Activated CD8-positive, alpha-beta memory T cell treated with anti-CD3 and anti-CD28 coated beads, Interleukin-2, amount 10 ng/mL, durations not matched to agents 7 days and 5 days (primary cell): ENCODE results near the gene OR5J2. TPM values are rescaled to one million over a fixed set of nuclear protein-coding genes. Genes with fewer than 3 reads are reported as not detected.
"Not testable (repeated sequence)": the region's sequence is repeated elsewhere in the genome, so short reads cannot be mapped to it uniquely, and the experiment has no call there.

Experiments
- ATAC-seq: fragments of 150-1000 bp; cut with Tn5 transposase; one replicate; pipeline ENCODE4 v1.10.0; 2021; ENCODE audit warnings: moderate library complexity
- CTCF ChIA-PET: fragments of 350-600 bp; sonication (Branson Sonifier 250); formaldehyde crosslinking; loops from one replicate; lab custom pipeline; 2021; ENCODE audit warnings: antibody characterized with exemption; lab: Charles Lee
- DNase-seq: peaks from one replicate; pipeline ENCODE4 v3.0.0-alpha.2; 2020
- H3K27ac Mint-ChIP-seq: one replicate; pipeline ENCODE4 v1.8.0; 2021; ENCODE audit warnings: mild to moderate bottlenecking, mixed read lengths
- H3K27me3 Mint-ChIP-seq: one replicate; pipeline ENCODE4 v1.8.0; 2021; ENCODE audit warnings: mixed read lengths
- H3K36me3 Mint-ChIP-seq: one replicate; pipeline ENCODE4 v1.8.0; 2021; ENCODE audit warnings: mild to moderate bottlenecking, mixed read lengths
- H3K4me1 Mint-ChIP-seq: one replicate; pipeline ENCODE4 v1.8.0; 2021; ENCODE audit warnings: mixed read lengths
- H3K4me3 Mint-ChIP-seq: one replicate; pipeline ENCODE4 v1.8.0; 2021; ENCODE audit warnings: mild to moderate bottlenecking, moderate library complexity, mixed read lengths
- H3K9me3 Mint-ChIP-seq: one replicate; pipeline ENCODE4 v1.8.0; 2022; ENCODE audit warnings: low read depth, mixed read lengths
- total RNA-seq, 2 experiments: library from RNA; stranded (reverse); gene quantifications; one replicate each; pipeline ENCODE4 v1.2.3, GENCODE V29; 2021

The OR5J2 gene
- total RNA-seq = not detected

GRCh38 chr11:56176318-56176717 lies at the start of gene OR5J2:
Gene OR5J2 (plus strand): TSS chr11:56176618. CDS start chr11:56176618, 0 bp downstream.
- CTCF ChIA-PET = no interaction called here
- ATAC-seq = no peak

GRCh38 chr11:56140151-56140661 lies 36.2 kb upstream of the OR5J2 start, which contains the start of gene OR8J3:
Gene OR8J3 (minus strand): TSS chr11:56140201. CDS start chr11:56137718, 2,483 bp downstream.
- Mint-ChIP-seq H3K9me3 (peaks cover 5% of the 10 kb centered on the region), H3K27me3 (no peaks in the 10 kb centered on the region), H3K4me3 (no peak within 1 kb of the TSS), H3K36me3 (no peaks in the 10 kb centered on the region), H3K27ac (no peak within 1 kb of the TSS), H3K4me1 (no peaks in the 10 kb centered on the region)
- CTCF ChIA-PET = no interaction called here
- ATAC-seq (no peak), DNase-seq (no peak)

More at GRCh38 chr11:56176318-56176717, at the start of gene OR5J2:
- H3K36me3 Mint-ChIP-seq = no peaks in the 10 kb centered on the region
- H3K9me3 Mint-ChIP-seq = peaks cover 13% of the 10 kb centered on the region
- DNase-seq = no peak
- H3K4me3 Mint-ChIP-seq = no peak within 1 kb of the TSS
- H3K27ac Mint-ChIP-seq = no peak within 1 kb of the TSS
- no peaks in the 10 kb centered on the region for H3K4me1 Mint-ChIP-seq
- H3K27me3 Mint-ChIP-seq = no peaks in the 10 kb centered on the region

GRCh38 chr11:56143681-56144080 lies 32.7 kb upstream of the OR5J2 start:
- CTCF ChIA-PET, ATAC-seq, H3K4me1 Mint-ChIP-seq: not testable (repeated sequence)

GRCh38 chr11:56151376-56151775 lies 25.0 kb upstream of the OR5J2 start:
- H3K27me3 Mint-ChIP-seq = no peaks in the 10 kb centered on the region
- no peak for DNase-seq
- CTCF ChIA-PET = no interaction called here
- no peaks in the 10 kb centered on the region for H3K36me3 Mint-ChIP-seq
- no peaks in the 10 kb centered on the region for H3K4me1 Mint-ChIP-seq
- no peak overlapping the region for H3K27ac Mint-ChIP-seq
- ATAC-seq = no peak
- peaks cover 14% of the 10 kb centered on the region for H3K9me3 Mint-ChIP-seq
- H3K4me3 Mint-ChIP-seq = no peak overlapping the region

More at GRCh38 chr11:56143681-56144080, 32.7 kb upstream of the OR5J2 start:
- not testable (repeated sequence) for H3K4me3 Mint-ChIP-seq, H3K36me3 Mint-ChIP-seq, H3K27ac Mint-ChIP-seq, DNase-seq, H3K9me3 Mint-ChIP-seq, H3K27me3 Mint-ChIP-seq

GRCh38 chr11:56152333-56152732 lies 24.1 kb upstream of the OR5J2 start:
- no peak overlapping the region for H3K27ac Mint-ChIP-seq
- no peaks in the 10 kb centered on the region for H3K36me3 Mint-ChIP-seq
- H3K27me3 Mint-ChIP-seq = no peaks in the 10 kb centered on the region
- DNase-seq (no peak), ATAC-seq (no peak)
- no peaks in the 10 kb centered on the region for H3K4me1 Mint-ChIP-seq
- H3K4me3 Mint-ChIP-seq = no peak overlapping the region
- peaks cover 14% of the 10 kb centered on the region for H3K9me3 Mint-ChIP-seq
- CTCF ChIA-PET = no interaction called here

GRCh38 chr11:56160217-56160616 lies 16.2 kb upstream of the OR5J2 start, which contains the start of gene OR8K5:
Gene OR8K5 (minus strand): TSS chr11:56160317. CDS start chr11:56160317, 0 bp downstream.
- Mint-ChIP-seq H3K27me3 (no peaks in the 10 kb centered on the region), H3K27ac (no peak within 1 kb of the TSS), H3K4me1 (no peaks in the 10 kb centered on the region), H3K9me3 (peaks cover 8% of the 10 kb centered on the region), H3K36me3 (no peaks in the 10 kb centered on the region), H3K4me3 (no peak within 1 kb of the TSS)
- DNase-seq (no peak), ATAC-seq (no peak)
- CTCF ChIA-PET = no interaction called here

GRCh38 chr11:56163804-56164203 lies 12.6 kb upstream of the OR5J2 start:
- DNase-seq (no peak), ATAC-seq (no peak)
- Mint-ChIP-seq H3K36me3 (no peaks in the 10 kb centered on the region), H3K4me1 (no peaks in the 10 kb centered on the region), H3K27ac (no peak overlapping the region), H3K4me3 (no peak overlapping the region), H3K27me3 (no peaks in the 10 kb centered on the region), H3K9me3 (peaks cover 5% of the 10 kb centered on the region)
- CTCF ChIA-PET = no interaction called here

GRCh38 chr11:56172256-56172830 lies 4.1 kb upstream of the OR5J2 start:
- no peak overlapping the region for H3K4me3 Mint-ChIP-seq
- H3K4me1 Mint-ChIP-seq = no peaks in the 10 kb centered on the region
- peaks cover 18% of the 10 kb centered on the region for H3K9me3 Mint-ChIP-seq
- CTCF ChIA-PET = no interaction called here
- no peak for DNase-seq
- ATAC-seq = no peak
- no peaks in the 10 kb centered on the region for H3K27me3 Mint-ChIP-seq
- H3K36me3 Mint-ChIP-seq = no peaks in the 10 kb centered on the region
- H3K27ac Mint-ChIP-seq = no peak overlapping the region

- H3K27ac Mint-ChIP-seq = no peak overlapping the region
- DNase-seq (no peak), ATAC-seq (no peak)
- H3K4me3 Mint-ChIP-seq = no peak overlapping the region
- no peaks in the 10 kb centered on the region for H3K27me3 Mint-ChIP-seq
- H3K9me3 Mint-ChIP-seq = peaks cover 17% of the 10 kb centered on the region
- no peaks in the 10 kb centered on the region for H3K4me1 Mint-ChIP-seq
- no peaks in the 10 kb centered on the region for H3K36me3 Mint-ChIP-seq
- CTCF ChIA-PET = no interaction called here
Observed at GRCh38 chr11:56183459-56183858, 7.0 kb downstream of the OR5J2 start.

- CTCF ChIA-PET = no interaction called here
- ATAC-seq = no peak
- no peak overlapping the region for H3K4me3 Mint-ChIP-seq
Observed at GRCh38 chr11:56188602-56189001, 12.2 kb downstream of the OR5J2 start.

GRCh38 chr11:56196705-56197104 lies 20.3 kb downstream of the OR5J2 start:
- H3K27me3 Mint-ChIP-seq = no peaks in the 10 kb centered on the region
- CTCF ChIA-PET = no interaction called here
- H3K4me3 Mint-ChIP-seq = no peak overlapping the region

More at GRCh38 chr11:56188602-56189001, 12.2 kb downstream of the OR5J2 start:
- Mint-ChIP-seq H3K9me3 (peaks cover 12% of the 10 kb centered on the region), H3K27me3 (no peaks in the 10 kb centered on the region), H3K4me1 (no peaks in the 10 kb centered on the region), H3K27ac (no peak overlapping the region), H3K36me3 (no peaks in the 10 kb centered on the region)
- DNase-seq = no peak

GRCh38 chr11:56197367-56197766 lies 20.9 kb downstream of the OR5J2 start:
- no peak for ATAC-seq
- CTCF ChIA-PET = no interaction called here
- peaks cover 12% of the 10 kb centered on the region for H3K9me3 Mint-ChIP-seq

More at GRCh38 chr11:56196705-56197104, 20.3 kb downstream of the OR5J2 start:
- no peak for DNase-seq
- H3K4me1 Mint-ChIP-seq = no peaks in the 10 kb centered on the region
- H3K36me3 Mint-ChIP-seq = no peaks in the 10 kb centered on the region
- H3K27ac Mint-ChIP-seq = no peak overlapping the region
- H3K9me3 Mint-ChIP-seq = peaks cover 12% of the 10 kb centered on the region
- ATAC-seq = no peak

GRCh38 chr11:56207790-56208189 lies 31.4 kb downstream of the OR5J2 start:
- peaks cover 16% of the 10 kb centered on the region for H3K9me3 Mint-ChIP-seq
- DNase-seq (no peak), ATAC-seq (no peak)
- H3K36me3 Mint-ChIP-seq = no peaks in the 10 kb centered on the region
- H3K4me1 Mint-ChIP-seq = no peaks in the 10 kb centered on the region
- CTCF ChIA-PET = no interaction called here
- H3K27ac Mint-ChIP-seq = no peak overlapping the region
- H3K4me3 Mint-ChIP-seq = no peak overlapping the region
- H3K27me3 Mint-ChIP-seq = no peaks in the 10 kb centered on the region

More at GRCh38 chr11:56197367-56197766, 20.9 kb downstream of the OR5J2 start:
- DNase-seq = no peak
- no peaks in the 10 kb centered on the region for H3K27me3 Mint-ChIP-seq
- no peaks in the 10 kb centered on the region for H3K36me3 Mint-ChIP-seq
- no peaks in the 10 kb centered on the region for H3K4me1 Mint-ChIP-seq
- H3K27ac Mint-ChIP-seq = no peak overlapping the region
- no peak overlapping the region for H3K4me3 Mint-ChIP-seq

- no peak for DNase-seq
- Mint-ChIP-seq H3K4me1 (no peaks in the 10 kb centered on the region), H3K27me3 (no peaks in the 10 kb centered on the region), H3K4me3 (no peak overlapping the region), H3K36me3 (no peaks in the 10 kb centered on the region), H3K27ac (no peak overlapping the region), H3K9me3 (peaks cover 19% of the 10 kb centered on the region)
- no peak for ATAC-seq
- CTCF ChIA-PET = no interaction called here
Observed at GRCh38 chr11:56214537-56214936, 38.1 kb downstream of the OR5J2 start.
